BLaER1 treated with 17β-estradiol and CSF1 and Interleukin-3, amounts not matched to agents 10 nM and 100 nM (cell line): ENCODE measurements around the gene PLSCR3.

Experiments
- H3K27ac ChIP-seq, 11 experiments: shearing (Covaris generic); formaldehyde crosslinking; 2 replicates each; pipeline ENCODE4 v1.8.1; 2022
- H3K27me3 ChIP-seq, 11 experiments: shearing (Covaris generic); formaldehyde crosslinking; 2 replicates each; pipeline ENCODE4 v1.8.1; 2022
- H3K36me3 ChIP-seq, 11 experiments: shearing (Covaris generic); formaldehyde crosslinking; 2 replicates each; pipeline ENCODE4 v1.8.1; 2022
- H3K4me1 ChIP-seq, 10 experiments: shearing (Covaris generic); formaldehyde crosslinking; 2 replicates each; pipeline ENCODE4 v1.8.1; 2022
- H3K4me2 ChIP-seq, 11 experiments: shearing (Covaris generic); formaldehyde crosslinking; 2 replicates each; pipeline ENCODE4 v1.8.1; 2022
- H3K4me3 ChIP-seq, 10 experiments: shearing (Covaris generic); formaldehyde crosslinking; 2 replicates each; pipeline ENCODE4 v1.8.1; 2022
- H3K9ac ChIP-seq, 11 experiments: shearing (Covaris generic); formaldehyde crosslinking; 2 replicates each; pipeline ENCODE4 v1.8.1; 2022
- H3K9me3 ChIP-seq, 11 experiments: shearing (Covaris generic); formaldehyde crosslinking; replicated peaks in 1 of 11; 2 replicates each; pipeline ENCODE4 v1.8.1; 2022
- H4K20me1 ChIP-seq, 11 experiments: shearing (Covaris generic); formaldehyde crosslinking; 2 replicates each; pipeline ENCODE4 v1.8.1; 2022
- Cebpa-rat ChIP-seq, 11 experiments: shearing (Covaris generic); IDR thresholded peaks; 2 replicates each; pipeline ENCODE4 v1.8.1; 2022

PLSCR3 gene

DNA sequence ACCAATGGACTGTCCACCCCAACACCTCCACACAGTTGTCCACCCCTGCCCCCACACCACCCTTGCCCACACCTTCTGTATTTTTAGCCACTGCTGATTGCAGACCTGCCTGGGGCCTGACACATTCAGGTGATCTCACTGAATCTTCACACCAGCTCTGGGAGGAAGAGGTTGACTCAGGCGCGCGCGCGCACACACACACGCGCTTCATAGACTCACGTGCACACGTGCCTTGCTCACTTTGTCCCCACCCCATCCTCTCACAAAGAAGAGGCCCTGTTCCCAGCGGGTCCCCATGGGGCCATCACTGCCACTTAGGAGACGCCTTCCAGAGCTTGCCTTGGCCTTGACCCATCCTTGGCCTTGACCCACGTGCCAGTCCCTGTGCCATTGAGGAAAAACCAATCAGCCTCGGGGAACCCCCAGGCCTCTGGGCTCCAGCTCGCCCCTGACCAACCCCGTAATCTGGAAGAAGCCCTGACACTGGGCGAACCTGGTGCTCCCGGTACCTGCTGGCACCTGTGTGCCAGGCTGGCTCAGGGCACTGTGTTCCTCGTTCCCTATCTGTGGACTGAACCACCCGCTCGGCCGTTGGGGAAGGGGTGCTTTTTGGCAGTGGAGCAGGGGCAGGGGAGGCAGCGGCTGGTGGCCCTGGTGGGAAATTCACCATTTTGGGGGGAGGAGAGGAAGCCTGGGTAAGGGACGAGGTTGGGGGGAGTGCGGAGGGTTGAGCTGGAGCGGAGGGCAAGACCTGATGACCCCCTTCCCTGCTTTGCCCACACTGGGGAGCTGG, 16.5 kb upstream of the PLSCR3 start:
- Histone ChIP-seq H3K4me2 (no peak overlapping the region), H3K4me1 (peaks cover 11 to 33% (median 28%) of the 10 kb centered on the region in 10 experiments; a peak in 19 of 20 replicates), H4K20me1 (peaks cover 0 to 6% (median 0%) of the 10 kb centered on the region in 11 experiments; a peak in 3 of 22 replicates), H3K27me3 (no peaks in the 10 kb centered on the region), H3K9me3 (no peaks in the 10 kb centered on the region), H3K4me3 (no peak overlapping the region), H3K9ac (no peak overlapping the region), H3K36me3 (peaks cover 4 to 45% (median 29%) of the 10 kb centered on the region in 11 experiments; a peak in 18 of 22 replicates), H3K27ac (no peak overlapping the region)
- no peak for TF ChIP-seq Cebpa-rat (IDR thresholded peaks at IDR 0.05)

GRCh38 chr17:7409716-7410115, 15.4 kb upstream of the PLSCR3 start:
- Histone ChIP-seq H4K20me1 (peaks cover 0 to 6% (median 0%) of the 10 kb centered on the region in 11 experiments; a peak in 2 of 22 replicates), H3K36me3 (peaks cover under 1 to 34% (median 19%) of the 10 kb centered on the region in 11 experiments; a peak in 15 of 22 replicates), H3K27me3 (no peaks in the 10 kb centered on the region), H3K27ac (no peak overlapping the region), H3K4me2 (no peak overlapping the region), H3K9me3 (no peaks in the 10 kb centered on the region), H3K4me1 (peaks cover 17 to 42% (median 37%) of the 10 kb centered on the region in 10 experiments), H3K9ac (no peak overlapping the region), H3K4me3 (no peak overlapping the region)
- no peak for TF ChIP-seq Cebpa-rat (IDR thresholded peaks at IDR 0.05)

GRCh38 chr17:7408863-7409262, 14.5 kb upstream of the PLSCR3 start:
- Histone ChIP-seq H4K20me1 (peaks cover 0 to 6% (median 0%) of the 10 kb centered on the region in 11 experiments; a peak in 2 of 22 replicates), H3K27ac (no peak overlapping the region), H3K4me1 (peaks cover 17 to 40% (median 35%) of the 10 kb centered on the region in 10 experiments), H3K9ac (no peak overlapping the region), H3K4me2 (no peak overlapping the region), H3K36me3 (peaks cover 0 to 30% (median 18%) of the 10 kb centered on the region in 11 experiments; a peak in 14 of 22 replicates), H3K27me3 (no peaks in the 10 kb centered on the region), H3K4me3 (no peak overlapping the region), H3K9me3 (no peaks in the 10 kb centered on the region)
- no peak for TF ChIP-seq Cebpa-rat (IDR thresholded peaks at IDR 0.05)

- H3K9ac ChIP-seq, result no peak overlapping the region
- no peak overlapping the region for H3K27ac ChIP-seq
- TF ChIP-seq Cebpa-rat (IDR thresholded peaks at IDR 0.05), result no peak
- no peak overlapping the region for H3K4me2 ChIP-seq
- no peak overlapping the region for H3K4me3 ChIP-seq
- no peaks in the 10 kb centered on the region for H3K9me3 ChIP-seq
- peaks cover 0 to 30% (median 18%) of the 10 kb centered on the region in 11 experiments; a peak in 14 of 22 replicates for H3K36me3 ChIP-seq
- H3K4me1 ChIP-seq, result peaks cover 11 to 34% (median 29%) of the 10 kb centered on the region in 10 experiments
- H3K27me3 ChIP-seq, result no peaks in the 10 kb centered on the region
- peaks cover 0 to 6% (median 0%) of the 10 kb centered on the region in 11 experiments; a peak in 2 of 22 replicates for H4K20me1 ChIP-seq
Measured at GRCh38 chr17:7408252-7408727, 14.0 kb upstream of the PLSCR3 start.

DNA sequence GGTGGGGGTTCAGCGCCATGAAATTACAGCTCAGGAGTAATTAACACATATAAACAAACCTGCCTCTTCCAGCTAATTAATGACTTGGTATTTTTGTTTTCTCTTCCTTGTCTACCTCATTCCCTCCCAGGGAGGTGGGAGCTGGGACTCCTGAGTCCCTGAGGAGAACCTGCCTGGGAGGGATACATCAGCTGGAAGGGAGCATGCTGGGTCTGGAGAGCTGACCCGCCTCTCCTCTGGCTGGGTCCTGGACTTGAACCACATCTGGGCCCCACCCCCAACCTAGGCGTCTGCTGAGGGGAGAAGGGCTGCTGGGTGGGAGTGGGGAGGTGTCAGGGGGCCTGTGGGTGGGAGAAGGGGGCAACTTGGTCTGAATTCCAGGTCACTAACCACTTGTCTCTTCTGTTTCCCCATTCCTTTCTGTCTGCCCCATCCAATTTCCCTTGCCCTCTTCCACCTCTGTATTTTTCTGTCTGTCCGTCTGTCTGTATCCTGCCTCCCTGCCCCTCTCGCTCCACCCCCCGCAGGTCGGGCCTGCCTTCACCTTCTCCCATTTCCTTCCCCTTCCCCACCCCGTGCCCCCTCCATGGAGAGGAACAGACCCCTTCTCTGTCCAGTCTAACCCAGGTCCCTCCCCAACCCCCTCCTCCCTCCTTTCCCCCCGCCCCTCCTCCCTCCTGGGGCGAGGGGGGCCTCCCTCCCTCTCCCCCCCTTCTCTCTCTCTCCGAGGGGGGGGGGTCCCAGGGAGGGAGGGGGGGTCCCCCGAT, 13.3 kb upstream of the PLSCR3 start, which contains the start of gene NLGN2:
NLGN2 (plus strand) TSS at position 361 of the 767 bp plus-strand sequence. CDS start 411 bp downstream, outside the sequence.
- Histone ChIP-seq H4K20me1 (peaks cover 0 to 12% (median 0%) of the 10 kb centered on the region in 11 experiments; a peak in 2 of 22 replicates), H3K4me2 (0 out of 22 replicates have a peak within 1 kb of the TSS, but pooled peaks of 4 of the 11 experiments have one; percentile 4 to 22 (median 9)), H3K27ac (no peak within 1 kb of the TSS), H3K4me3 (no peak within 1 kb of the TSS), H3K4me1 (peaks cover 13 to 34% (median 30%) of the 10 kb centered on the region in 10 experiments), H3K27me3 (no peaks in the 10 kb centered on the region), H3K9me3 (no peaks in the 10 kb centered on the region), H3K9ac (no peak within 1 kb of the TSS), H3K36me3 (peaks cover 0 to 30% (median 18%) of the 10 kb centered on the region in 11 experiments; a peak in 14 of 22 replicates)
- TF ChIP-seq Cebpa-rat (IDR thresholded peaks at IDR 0.05), result no peak

GRCh38 chr17:7407082-7407481, 12.8 kb upstream of the PLSCR3 start:
- no peak overlapping the region for H3K27ac ChIP-seq
- H3K27me3 ChIP-seq, result no peaks in the 10 kb centered on the region
- peaks cover 0 to 30% (median 18%) of the 10 kb centered on the region in 11 experiments; a peak in 14 of 22 replicates for H3K36me3 ChIP-seq
- H3K9ac ChIP-seq, result no peak overlapping the region
- 0 out of 22 replicates have a peak overlapping the region, but pooled peaks of 3 of the 11 experiments have one; percentile 4 to 11 (median 7) for H3K4me2 ChIP-seq
- peaks cover 19 to 38% (median 31%) of the 10 kb centered on the region in 10 experiments for H3K4me1 ChIP-seq
- H3K9me3 ChIP-seq, result no peaks in the 10 kb centered on the region
- H3K4me3 ChIP-seq, result no peak overlapping the region
- peaks cover 0 to 12% (median 0%) of the 10 kb centered on the region in 11 experiments; a peak in 2 of 22 replicates for H4K20me1 ChIP-seq
- no peak for TF ChIP-seq Cebpa-rat (IDR thresholded peaks at IDR 0.05)

GRCh38 chr17:7406235-7406825, 12.0 kb upstream of the PLSCR3 start:
- no peak for TF ChIP-seq Cebpa-rat (IDR thresholded peaks at IDR 0.05)

More at GRCh38 chr17:7406235-7406825, 12.0 kb upstream of the PLSCR3 start:
- Histone ChIP-seq H3K27ac (0 out of 22 replicates have a peak overlapping the region, but pooled peaks of 1 of the 11 experiments have one; percentile 83), H4K20me1 (peaks cover 0 to 12% (median 0%) of the 10 kb centered on the region in 11 experiments; a peak in 2 of 22 replicates), H3K27me3 (no peaks in the 10 kb centered on the region), H3K9me3 (no peaks in the 10 kb centered on the region), H3K4me3 (peak overlapping the region in 8 of 10 experiments; percentile 71 to 82 (median 78); a peak in 4 of 20 replicates), H3K4me1 (peaks cover 21 to 44% (median 31%) of the 10 kb centered on the region in 10 experiments), H3K4me2 (peak overlapping the region in 10 of 11 experiments; percentile 92 to 97 (median 95); a peak in 21 of 22 replicates), H3K9ac (peak overlapping the region in 7 of 11 experiments; percentile 83 to 87 (median 84); a peak in 7 of 22 replicates), H3K36me3 (peaks cover 0 to 30% (median 18%) of the 10 kb centered on the region in 11 experiments; a peak in 14 of 22 replicates)
